NCI-H2171 (cell line): Measurements from ENCODE around the gene PRSS33.

Experiments used
- DNase-seq: peaks from one replicate; lab custom pipeline; 2025; lab: John Stamatoyannopoulos, UW

PRSS33 gene

DNA sequence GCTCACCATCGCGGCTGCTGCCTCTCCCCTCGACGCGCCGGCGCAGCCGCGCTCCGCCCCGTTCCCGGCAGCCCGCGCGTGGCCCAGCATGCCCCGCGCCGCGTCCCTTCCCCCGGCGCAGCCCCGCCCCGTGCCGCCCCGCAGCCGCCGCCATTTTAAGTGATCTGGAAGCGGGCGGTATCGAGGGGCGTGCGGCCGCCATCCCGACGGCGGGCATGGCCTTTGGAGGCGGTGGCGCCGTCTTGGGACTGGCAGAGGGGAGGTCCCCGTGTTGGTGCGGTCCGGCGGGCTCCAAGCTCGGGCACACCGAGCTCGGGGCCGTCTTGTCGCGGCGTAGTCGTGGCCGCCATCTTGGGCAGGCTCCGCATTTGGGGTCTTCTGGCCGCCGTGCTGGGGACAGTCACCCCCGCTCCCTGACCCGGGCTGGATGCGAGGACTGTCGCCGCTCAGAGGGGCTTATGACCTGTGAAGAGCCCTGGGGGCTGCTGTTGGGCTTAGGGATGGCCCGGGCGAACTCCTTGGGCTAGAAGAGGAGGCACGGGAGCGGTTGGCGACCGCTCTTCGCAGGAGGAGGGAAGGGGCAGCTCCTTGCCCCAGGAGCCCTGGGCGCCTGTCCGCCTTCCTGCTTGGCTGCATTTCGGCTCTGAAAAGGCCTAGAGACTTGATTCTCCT, 10.0 kb downstream of the PRSS33 start, which contains the start of gene ELOB:
Gene ELOB, minus strand, starts transcription at position 50 of the 672 bp plus-strand sequence. Its CDS starts 41 bp downstream, at position 9.
- peak; percentile 84 for DNase-seq

DNA sequence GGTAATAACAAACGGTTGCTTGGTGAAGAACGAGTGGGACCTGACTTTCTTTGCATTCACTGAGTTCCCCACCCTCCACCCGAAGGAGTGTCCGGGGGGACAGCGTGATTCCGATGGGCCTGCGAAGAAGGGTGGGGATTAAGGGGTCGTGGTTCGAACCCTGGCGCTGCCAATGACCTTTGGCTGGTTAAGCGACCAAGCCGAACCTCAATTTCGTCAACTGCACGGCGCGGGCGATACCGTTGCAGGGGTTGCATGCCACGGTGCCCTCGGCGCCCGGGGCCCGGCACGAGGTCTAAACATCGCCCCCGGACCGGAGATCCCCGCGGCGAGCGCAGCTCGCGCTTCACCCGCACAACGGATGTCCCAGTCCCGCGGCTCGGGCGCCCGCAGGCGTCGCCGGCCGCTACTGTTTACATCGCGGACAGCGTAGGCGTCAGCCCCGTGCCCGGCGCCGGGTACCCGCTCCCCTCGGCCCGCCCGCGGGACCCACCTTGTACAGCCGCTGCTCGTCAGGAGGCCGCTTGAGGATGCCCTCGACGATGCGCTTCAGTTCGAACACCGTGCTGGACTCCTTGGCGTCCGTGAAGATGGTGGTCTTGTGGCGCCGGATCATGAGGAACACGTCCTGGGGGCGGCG, 10.7 kb downstream of the PRSS33 start:
- DNase-seq: no peak

DNA sequence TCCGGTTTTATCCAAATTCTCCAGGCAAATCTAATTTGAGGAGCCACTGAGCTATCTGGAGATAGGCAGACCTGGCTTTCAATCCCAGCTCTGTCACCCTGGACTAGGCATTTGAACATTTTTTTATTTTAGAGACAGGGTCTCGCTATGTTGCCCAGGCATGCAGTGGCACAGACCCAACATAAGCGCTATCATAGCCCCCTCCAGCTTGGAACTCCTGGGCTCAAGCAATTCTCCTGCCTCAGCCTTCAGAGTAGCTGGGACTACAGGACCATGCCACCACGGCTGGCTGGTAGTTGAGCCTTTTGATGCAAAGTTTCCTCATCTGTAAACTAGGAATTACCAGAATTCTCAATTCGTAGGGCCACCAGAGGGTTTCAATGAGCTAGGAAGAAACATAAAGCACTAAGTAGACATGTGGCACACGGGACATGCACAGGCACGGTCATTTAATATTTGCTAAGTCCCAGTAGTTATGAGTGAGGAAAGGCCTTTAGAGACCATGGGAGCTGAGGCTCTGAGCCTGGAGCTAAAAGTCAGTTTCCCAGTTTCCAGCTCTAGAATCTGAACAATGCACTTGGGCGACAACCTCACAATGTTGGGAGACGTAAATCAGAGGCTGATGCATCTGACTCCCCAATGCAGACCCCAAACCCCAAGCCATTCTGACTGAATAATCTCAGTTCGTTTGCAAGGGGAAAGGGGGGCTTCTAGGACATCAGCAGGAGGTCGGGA, 11.4 kb downstream of the PRSS33 start:
- DNase-seq: no peak

DNA sequence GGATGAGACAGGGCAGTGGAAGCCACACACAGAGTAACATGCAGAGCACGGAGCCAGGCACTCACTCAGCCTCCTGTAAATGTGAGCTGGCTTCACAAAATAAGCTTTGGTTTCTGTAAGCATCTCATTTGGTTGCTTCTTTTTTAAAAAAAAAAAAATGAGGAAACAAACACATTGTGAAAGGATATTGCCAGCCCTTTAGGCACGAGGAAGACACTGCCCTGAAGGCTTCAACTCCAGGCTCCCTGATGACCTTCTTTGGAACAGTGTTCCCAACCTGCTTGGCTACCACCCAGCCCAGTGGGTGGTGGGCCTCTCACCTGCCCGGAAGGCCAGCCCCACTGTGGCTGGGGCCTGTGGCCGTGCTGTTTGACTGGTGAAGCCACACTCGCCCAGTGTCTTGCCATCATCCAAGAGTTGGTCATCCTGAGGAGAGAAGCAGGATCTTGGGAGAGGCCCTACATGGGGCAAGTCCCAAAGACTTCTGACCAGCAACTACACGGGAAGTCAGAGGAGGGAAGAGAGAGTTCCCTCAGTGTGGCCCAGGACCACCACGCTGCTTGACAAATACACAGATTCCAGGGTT, 12.1 kb downstream of the PRSS33 start:
- no peak for DNase-seq

DNA sequence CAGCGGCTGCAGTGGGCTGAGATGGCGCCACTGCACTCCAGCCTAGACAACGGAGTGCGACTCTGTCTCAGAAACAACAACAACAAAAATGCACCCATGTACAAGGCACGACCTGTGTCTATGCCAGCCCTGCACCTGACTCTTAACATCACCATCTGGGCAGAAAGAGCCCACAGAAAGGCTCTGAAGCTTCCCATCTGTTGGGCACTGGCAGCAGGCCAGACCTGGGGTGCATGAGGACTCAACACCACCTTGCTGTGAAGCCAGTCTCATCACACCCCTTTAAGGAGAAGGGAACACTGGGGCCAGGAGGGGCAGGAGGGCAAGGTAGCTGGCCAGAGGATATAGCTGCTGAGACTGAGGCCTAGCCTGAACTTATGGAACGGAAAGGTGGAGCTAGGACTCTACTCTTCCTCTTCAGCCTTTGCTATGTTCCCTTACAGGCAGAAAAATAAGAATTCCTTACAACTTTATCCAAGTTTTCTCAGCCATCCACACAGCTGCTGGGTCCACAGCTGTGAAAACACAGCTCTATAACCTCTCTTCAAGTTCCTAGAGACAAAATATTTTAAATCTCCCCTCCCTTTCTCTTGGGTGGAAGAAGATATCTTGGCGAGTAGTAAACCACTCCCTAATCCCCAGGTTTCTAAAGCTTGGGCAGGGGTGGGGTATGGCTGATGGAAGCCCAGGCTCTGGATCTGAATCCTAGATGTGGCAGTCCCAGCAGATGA, 13.0 kb downstream of the PRSS33 start:
- peak; percentile 77 for DNase-seq

DNA sequence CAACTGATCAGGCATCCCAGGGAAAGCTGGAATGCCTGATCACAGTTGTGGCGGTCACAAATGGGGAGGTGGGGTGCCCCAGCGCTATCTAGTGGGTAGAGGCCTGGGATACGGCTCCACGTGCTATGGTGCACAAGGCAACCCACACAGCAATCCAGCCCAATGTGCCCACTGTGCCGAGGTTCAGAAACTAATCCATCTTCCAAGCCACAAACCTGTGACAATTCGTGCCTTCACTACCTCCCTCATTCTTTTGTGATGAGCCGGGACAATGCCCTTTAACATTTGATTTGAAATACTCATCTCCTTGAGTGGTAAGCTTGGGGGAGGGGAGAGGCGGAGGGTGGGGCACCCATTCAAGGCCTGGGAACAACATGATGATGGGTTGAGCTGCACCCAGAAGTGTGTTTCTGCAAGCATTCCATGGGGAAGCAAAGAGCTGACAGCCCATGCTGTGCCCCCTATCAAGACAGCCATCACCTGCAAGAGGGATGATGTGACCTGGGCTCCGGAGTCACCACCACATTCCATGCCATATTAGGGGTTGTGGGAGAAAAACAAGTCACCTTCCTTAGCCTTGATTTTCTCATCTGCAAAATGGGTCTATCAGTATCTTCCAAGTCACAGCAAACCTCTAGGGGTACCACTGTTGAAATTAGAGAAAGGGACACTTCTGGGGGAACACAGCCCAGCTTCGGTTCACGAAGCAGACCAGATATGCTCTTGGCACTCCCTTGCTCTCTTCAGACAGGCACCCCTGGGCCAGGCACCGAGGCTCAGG, 14.0 kb downstream of the PRSS33 start:
- DNase-seq: no peak

DNA sequence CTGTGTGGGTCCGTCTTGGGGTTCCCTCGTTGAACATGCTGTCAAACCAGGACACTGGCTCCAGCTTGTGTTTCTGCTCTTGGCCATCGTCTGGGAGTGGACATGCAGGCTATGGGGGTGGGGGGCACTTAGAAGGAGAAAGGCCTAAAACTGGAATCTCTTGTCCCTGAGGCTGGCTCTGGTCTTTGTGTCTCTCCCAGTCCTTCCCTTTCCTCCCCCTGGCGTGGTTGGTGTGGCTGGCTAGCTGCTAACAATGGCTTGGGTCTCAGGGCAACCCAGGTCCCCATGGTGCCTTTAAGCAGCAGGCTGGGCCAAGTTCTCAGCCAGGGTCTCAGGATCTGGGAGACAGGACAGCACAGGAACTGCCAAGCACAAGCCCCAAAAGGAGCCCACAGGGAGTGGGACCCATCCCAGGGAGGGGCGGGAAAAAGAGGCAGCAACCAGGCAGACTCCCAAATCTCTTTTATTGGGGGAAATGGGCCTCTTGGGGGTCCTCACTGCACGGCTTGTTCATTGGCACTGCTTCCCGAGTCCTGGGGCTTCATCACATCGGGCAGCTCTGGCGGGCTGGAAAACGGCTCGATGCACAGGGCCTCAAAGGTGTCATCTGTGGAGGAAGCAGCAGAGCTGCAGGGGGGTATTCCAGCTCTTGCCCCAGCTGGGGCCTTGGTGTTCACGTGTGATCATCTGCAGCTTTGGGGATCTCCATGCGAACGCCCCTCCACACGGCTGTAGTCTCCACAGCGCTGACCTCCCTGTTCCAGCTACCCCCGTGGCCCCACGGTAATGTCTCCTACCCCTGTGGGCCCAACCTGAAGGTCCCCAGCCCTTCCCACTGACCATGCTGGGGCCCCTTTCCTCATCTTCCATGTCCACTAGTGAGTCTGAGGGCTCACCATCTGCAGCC, 15.6 kb downstream of the PRSS33 start:
- no peak for DNase-seq

DNA sequence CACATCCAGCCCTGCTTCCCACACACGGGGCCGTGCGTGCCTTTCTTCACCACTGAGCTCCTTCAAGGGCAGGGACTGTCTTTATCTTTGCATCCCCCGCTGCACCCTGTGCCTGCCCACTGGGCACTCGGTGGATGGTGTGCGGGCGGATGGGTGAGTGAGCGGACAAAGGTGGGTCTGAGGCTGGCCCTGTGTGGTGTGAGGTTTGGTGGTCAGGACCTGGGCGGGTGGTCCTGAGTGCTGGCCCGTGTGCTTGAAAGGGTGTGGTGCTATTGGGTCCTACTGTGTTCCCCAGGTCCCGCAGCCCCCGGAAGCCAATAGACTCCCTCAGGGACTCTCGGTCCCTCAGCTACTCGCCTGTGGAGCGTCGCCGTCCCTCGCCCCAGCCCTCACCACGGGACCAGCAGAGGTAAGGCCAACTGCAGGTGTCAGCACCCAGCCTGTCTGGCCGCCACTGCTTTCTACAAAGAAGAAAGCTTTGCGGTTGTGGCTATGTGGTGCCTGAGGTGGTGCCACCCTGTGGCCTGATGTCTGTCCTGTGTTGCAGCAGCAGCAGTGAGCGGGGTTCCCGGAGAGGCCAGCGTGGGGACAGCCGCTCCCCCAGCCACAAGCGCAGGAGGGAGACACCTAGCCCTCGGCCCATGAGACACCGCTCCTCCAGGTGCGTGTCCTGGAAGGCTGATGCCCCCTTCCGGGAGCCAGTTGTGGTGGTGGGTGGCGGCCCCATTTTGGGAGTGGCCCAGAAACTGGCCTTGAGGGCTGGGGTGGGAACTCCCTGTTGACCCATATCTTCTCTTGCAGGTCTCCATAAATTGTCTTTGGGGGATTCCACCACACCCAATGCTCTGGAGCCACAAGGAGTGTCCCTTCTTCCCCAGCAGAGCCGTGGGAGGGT, 17.1 kb downstream of the PRSS33 start:
- DNase-seq: no peak

DNA sequence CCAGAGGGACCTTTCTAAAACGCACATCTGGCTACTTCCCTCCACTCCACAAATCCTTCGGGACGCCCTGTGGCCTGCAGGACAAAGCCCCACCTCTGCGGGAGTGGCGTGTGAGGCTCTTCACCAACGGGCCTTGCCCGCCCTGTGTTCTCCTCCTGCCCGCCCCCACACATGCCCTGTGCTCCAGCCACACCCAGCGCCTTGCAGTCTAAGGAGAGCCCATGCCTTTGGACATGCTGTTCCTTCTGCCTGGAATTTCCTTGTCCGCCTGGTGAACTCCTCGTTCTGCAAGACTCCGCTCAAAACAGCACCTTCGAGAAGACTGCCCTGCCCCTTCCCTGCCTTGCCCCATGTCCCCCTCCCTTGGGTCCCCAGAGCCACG, 17.7 kb downstream of the PRSS33 start:
- DNase-seq: no peak

DNA sequence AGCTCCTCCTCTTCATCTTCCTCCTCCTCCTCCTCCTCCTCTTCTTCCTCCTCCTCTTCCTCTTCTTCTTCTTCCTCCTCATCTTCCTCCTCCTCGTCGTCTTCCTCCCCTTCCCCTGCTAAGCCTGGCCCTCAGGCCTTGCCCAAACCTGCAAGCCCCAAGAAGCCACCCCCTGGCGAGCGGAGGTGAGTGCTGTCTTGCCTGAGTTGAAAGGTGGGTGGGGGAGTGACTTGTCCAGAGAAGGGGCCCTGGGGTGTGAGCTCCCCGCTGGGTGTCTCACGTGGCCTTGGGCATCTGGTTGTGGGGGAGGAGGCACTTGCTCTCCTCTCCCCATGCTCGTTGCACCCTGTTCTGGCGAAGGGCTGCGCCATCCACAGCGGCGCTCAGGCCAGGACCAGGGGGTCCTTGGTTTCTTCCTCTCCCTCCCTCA, 18.2 kb downstream of the PRSS33 start:
- no peak for DNase-seq

DNA sequence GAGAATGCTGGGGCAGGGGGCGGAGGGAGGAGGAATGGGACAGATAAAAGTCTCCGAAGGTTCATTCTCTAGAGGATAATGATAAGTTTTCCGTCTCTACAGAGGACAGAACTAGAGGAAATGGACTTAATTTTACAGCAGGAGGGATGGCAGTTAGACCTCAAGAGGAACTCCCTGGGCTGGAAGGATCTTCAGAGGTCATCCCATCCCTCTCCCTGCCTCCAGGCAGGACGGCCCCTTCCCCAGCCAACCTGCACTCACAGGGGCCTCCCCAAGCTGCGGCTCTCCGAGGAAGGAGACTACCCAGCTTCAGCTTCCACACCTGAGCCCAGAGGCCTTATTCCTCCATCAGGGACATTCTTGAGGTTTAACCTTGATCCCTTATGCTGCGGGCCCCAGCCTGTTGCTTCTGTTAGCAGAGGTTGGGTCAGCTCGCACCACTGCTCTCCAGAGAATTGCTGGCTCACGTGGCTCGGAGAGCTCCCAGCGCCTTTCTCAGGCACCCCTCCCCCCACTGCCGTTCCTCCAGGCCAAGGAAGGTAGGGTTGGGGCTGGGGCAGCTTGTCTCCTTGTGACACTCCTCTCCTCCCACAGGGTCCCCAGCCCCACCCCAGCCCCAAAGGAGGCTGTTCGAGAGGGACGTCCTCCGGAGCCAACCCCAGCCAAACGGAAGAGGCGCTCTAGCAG, 18.8 kb downstream of the PRSS33 start:
- DNase-seq: no peak

DNA sequence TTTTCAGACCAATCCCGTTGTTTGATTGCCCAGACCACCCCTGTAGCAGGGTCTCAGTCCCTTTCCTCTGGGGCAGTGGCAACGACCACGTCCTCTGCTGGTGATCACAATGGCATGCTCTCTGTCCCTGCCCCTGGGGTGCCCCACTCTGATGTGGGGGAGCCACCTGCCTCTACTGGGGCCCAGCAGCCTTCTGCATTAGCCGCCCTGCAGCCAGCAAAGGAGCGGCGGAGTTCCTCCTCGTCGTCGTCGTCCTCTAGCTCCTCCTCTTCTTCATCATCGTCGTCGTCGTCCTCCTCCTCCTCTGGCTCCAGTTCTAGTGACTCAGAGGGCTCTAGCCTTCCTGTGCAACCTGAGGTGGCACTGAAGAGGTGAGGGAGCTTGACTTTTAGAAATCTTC, 19.5 kb downstream of the PRSS33 start:
- DNase-seq: no peak

DNA sequence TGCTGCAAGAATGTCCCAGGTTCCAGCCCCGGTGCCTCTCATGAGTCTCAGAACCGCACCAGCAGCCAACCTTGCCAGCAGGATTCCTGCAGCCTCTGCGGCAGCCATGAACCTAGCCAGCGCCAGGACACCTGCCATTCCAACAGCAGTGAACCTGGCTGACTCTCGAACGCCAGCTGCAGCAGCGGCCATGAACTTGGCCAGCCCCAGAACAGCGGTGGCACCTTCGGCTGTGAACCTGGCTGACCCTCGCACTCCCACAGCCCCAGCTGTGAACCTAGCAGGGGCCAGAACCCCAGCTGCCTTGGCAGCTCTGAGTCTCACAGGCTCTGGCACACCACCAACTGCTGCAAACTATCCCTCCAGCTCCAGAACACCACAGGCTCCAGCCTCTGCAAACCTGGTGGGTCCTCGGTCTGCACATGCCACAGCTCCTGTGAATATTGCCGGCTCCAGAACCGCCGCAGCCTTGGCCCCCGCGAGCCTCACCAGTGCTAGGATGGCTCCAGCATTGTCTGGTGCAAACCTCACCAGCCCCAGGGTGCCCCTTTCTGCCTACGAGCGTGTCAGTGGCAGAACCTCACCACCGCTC, 20.1 kb downstream of the PRSS33 start:
- no peak for DNase-seq

DNA sequence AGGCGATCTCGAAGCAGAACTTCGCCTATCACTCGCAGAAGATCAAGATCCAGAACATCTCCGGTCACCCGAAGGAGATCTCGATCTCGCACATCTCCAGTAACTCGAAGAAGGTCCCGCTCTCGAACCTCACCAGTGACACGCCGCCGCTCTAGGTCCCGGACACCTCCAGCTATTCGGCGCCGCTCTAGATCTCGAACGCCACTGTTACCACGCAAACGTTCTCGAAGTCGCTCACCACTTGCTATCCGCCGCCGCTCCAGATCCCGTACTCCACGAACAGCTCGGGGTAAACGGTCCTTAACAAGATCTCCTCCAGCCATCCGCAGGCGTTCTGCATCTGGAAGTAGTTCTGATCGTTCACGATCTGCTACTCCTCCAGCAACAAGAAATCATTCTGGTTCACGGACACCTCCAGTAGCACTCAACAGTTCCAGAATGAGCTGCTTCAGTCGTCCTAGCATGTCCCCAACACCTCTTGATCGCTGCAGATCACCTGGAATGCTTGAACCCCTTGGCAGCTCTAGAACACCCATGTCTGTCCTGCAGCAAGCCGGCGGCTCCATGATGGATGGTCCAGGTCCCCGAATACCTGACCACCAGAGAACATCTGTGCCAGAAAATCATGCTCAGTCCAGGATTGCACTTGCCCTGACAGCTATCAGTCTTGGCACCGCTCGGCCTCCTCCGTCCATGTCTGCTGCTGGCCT, 20.8 kb downstream of the PRSS33 start:
- DNase-seq: no peak

DNA sequence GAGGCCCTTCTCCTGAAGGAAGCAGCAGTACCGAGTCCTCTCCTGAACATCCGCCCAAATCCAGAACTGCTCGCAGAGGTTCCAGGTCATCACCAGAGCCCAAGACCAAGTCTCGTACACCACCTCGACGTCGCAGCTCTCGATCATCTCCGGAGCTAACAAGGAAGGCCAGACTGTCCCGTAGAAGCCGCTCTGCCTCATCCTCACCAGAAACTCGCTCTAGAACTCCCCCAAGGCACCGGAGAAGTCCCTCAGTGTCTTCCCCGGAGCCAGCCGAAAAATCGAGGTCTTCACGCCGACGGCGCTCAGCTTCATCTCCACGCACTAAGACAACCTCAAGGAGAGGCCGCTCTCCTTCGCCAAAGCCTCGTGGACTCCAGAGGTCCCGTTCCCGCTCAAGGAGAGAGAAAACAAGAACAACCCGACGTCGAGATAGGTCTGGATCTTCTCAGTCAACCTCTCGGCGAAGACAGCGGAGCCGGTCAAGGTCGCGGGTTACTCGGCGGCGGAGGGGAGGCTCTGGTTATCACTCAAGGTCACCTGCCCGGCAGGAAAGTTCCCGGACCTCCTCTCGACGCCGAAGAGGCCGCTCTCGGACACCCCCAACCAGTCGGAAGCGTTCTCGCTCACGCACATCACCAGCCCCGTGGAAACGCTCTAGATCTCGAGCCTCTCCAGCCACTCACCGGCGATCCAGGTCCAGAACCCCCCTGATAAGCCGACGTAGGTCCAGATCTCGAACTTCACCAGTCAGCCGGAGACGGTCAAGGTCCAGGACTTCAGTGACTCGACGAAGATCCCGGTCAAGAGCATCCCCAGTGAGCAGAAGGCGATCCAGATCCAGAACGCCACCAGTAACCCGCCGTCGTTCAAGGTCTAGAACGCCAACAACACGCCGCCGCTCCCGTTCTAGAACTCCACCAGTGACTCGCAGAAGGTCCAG, 21.6 kb downstream of the PRSS33 start:
- DNase-seq: no peak

DNA sequence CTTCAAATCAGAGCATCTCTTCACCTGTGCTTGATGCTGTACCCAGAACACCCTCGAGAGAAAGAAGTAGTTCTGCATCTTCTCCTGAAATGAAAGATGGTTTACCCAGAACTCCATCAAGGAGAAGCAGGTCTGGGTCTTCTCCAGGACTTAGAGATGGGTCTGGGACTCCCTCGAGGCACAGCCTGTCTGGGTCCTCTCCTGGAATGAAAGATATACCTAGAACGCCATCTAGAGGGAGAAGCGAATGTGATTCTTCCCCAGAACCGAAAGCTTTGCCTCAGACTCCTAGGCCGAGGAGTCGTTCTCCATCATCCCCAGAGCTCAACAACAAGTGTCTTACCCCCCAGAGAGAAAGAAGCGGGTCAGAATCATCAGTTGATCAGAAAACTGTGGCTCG, 22.6 kb downstream of the PRSS33 start:
- no peak for DNase-seq
